GM19463 (cell line): ENCODE data around the gene SNX19.
"Not testable (repeated sequence)": the region's sequence is repeated elsewhere in the genome, so short reads cannot be mapped to it uniquely, and the experiment has no call there.

Experiments
- ATAC-seq: cut with Tn5 transposase; IDR thresholded peaks from one replicate; pipeline ENCODE4 v1.9.1; 2021; ENCODE audit warnings: mild to moderate bottlenecking, moderate library complexity; ENCODE audit not compliant: unreplicated experiment

SNX19 gene

GRCh38 chr11:130916238-130916855, at the start of gene SNX19:
Gene SNX19, minus strand, starts transcription at chr11:130916479. Its CDS starts 540 bp downstream, at chr11:130915939.
- ATAC-seq, result peak; percentile 98

GRCh38 chr11:130964058-130964792, 47.9 kb upstream of the SNX19 start:
- ATAC-seq, result no peak

GRCh38 chr11:130947889-130948288, 31.6 kb upstream of the SNX19 start:
- ATAC-seq, result no peak

GRCh38 chr11:130947481-130947880, 31.2 kb upstream of the SNX19 start:
- no peak for ATAC-seq

GRCh38 chr11:130947058-130947457, 30.8 kb upstream of the SNX19 start:
- no peak for ATAC-seq

GRCh38 chr11:130945896-130946295, 29.6 kb upstream of the SNX19 start:
- no peak for ATAC-seq

GRCh38 chr11:130940706-130941105, 24.4 kb upstream of the SNX19 start:
- no peak for ATAC-seq

- no peak for ATAC-seq
Measured at GRCh38 chr11:130937051-130937450, 20.8 kb upstream of the SNX19 start.

GRCh38 chr11:130932086-130932712, 15.9 kb upstream of the SNX19 start:
- no peak for ATAC-seq

- no peak for ATAC-seq
Measured at GRCh38 chr11:130924750-130925149, 8.5 kb upstream of the SNX19 start.

GRCh38 chr11:130920612-130921011, 4.3 kb upstream of the SNX19 start:
- ATAC-seq, result not testable (repeated sequence)

GRCh38 chr11:130918081-130918480, 1.8 kb upstream of the SNX19 start:
- ATAC-seq, result no peak

- ATAC-seq, result no peak
Measured at GRCh38 chr11:130916910-130917309, 631 bp upstream of the SNX19 start.

GRCh38 chr11:130915603-130916237, 559 bp downstream of the SNX19 start:
- no peak for ATAC-seq

GRCh38 chr11:130913268-130913667, 3.0 kb downstream of the SNX19 start:
- ATAC-seq, result no peak

- ATAC-seq, result no peak
Measured at GRCh38 chr11:130912552-130912951, 3.7 kb downstream of the SNX19 start.

- no peak for ATAC-seq
Measured at GRCh38 chr11:130911306-130911705, 5.0 kb downstream of the SNX19 start.

GRCh38 chr11:130909650-130910049, 6.6 kb downstream of the SNX19 start:
- ATAC-seq, result no peak

- ATAC-seq, result no peak
Measured at GRCh38 chr11:130908770-130909625, 7.3 kb downstream of the SNX19 start.

- no peak for ATAC-seq
Measured at GRCh38 chr11:130908061-130908460, 8.2 kb downstream of the SNX19 start.

- no peak for ATAC-seq
Measured at GRCh38 chr11:130907229-130907628, 9.1 kb downstream of the SNX19 start.
